Liver (tissue), 9 donors: ENCODE results near the gene RTN4RL2. TPM values are rescaled to one million over a fixed set of nuclear protein-coding genes. Genes with fewer than 3 reads are reported as not detected.

Experiments used
- DNase-seq: peaks from one replicate; pipeline ENCODE4 v3.0.0-alpha.2; 2017; ENCODE audit warnings: low spot score
- H3K27ac ChIP-seq, 2 donors: one replicate each; pipeline ENCODE4 v1.7.0; 2013; ENCODE audit warnings: inconsistent platforms in 2 of 2, low read length in 2 of 2, control low read depth in 1 of 2, low read depth in 1 of 2, mild to moderate bottlenecking in 1 of 2
- H3K27me3 ChIP-seq, 4 donors: one replicate each; pipeline versions ENCODE4 v1.6.1 to v1.7.0; 2013; ENCODE audit warnings: low read length in 3 of 4, inconsistent platforms in 1 of 4, mild to moderate bottlenecking in 1 of 4, moderate library complexity in 1 of 4; ENCODE audit not compliant: control insufficient read depth in 4 of 4, insufficient read depth in 4 of 4
- H3K36me3 ChIP-seq, 4 donors: one replicate each; pipeline versions ENCODE4 v1.6.1 to v1.7.0; 2013; ENCODE audit warnings: low read length in 3 of 4, mild to moderate bottlenecking in 3 of 4, low read depth in 1 of 4, moderate library complexity in 1 of 4; ENCODE audit not compliant: control insufficient read depth in 4 of 4, insufficient read depth in 3 of 4
- H3K4me1 ChIP-seq, 4 donors: one replicate each; pipeline versions ENCODE4 v1.6.1 to v1.7.0; 2013; ENCODE audit warnings: low read length in 3 of 4, mild to moderate bottlenecking in 3 of 4, moderate library complexity in 1 of 4; ENCODE audit not compliant: control insufficient read depth in 4 of 4, insufficient read depth in 4 of 4
- H3K4me3 ChIP-seq, 3 donors: one replicate each; pipeline versions ENCODE4 v1.6.1 to v1.7.0; 2013; ENCODE audit warnings: low read length in 3 of 3, control low read depth in 1 of 3, low read depth in 1 of 3, mild to moderate bottlenecking in 1 of 3
- H3K9ac ChIP-seq, 2 donors: one replicate each; pipeline ENCODE4 v1.7.0; 2013; ENCODE audit warnings: low read length in 2 of 2, mild to moderate bottlenecking in 2 of 2, moderate library complexity in 2 of 2, control low read depth in 1 of 2, low read depth in 1 of 2
- H3K9me3 ChIP-seq, 4 donors: one replicate each; pipeline versions ENCODE4 v1.6.1 to v1.7.0; 2013; ENCODE audit warnings: low read length in 3 of 4; ENCODE audit not compliant: control insufficient read depth in 4 of 4
- ATF3 ChIP-seq: IDR thresholded peaks from 2 replicates; pipeline ENCODE4 v1.6.1; 2016; ENCODE audit warnings: antibody characterized with exemption
- CTCF ChIP-seq: fragments of 150-350 bp; IDR thresholded peaks from 2 replicates; pipeline ENCODE4 v1.5.1; 2017; ENCODE audit warnings: improper control_type of control experiment, low read depth, low read length; ENCODE audit not compliant: missing input control
- EGR1 ChIP-seq, 2 donors: IDR thresholded peaks; 2 replicates each; pipeline ENCODE4 v1.6.1; 2016 to 2018; ENCODE audit warnings: antibody characterized with exemption in 2 of 2, low read depth in 2 of 2
- FOXA1 ChIP-seq: IDR thresholded peaks from 2 replicates; pipeline ENCODE4 v1.6.1; 2016; ENCODE audit warnings: antibody characterized with exemption
- FOXA2 ChIP-seq: IDR thresholded peaks from 2 replicates; pipeline ENCODE4 v1.6.1; 2016; ENCODE audit warnings: antibody characterized with exemption
- GABPA ChIP-seq, 2 donors: IDR thresholded peaks in 1 of 2; conservative IDR thresholded peaks in 1 of 2; 2 replicates each; pipeline ENCODE4 v1.6.1; 2016; ENCODE audit warnings: antibody characterized with exemption in 2 of 2, mild to moderate bottlenecking in 1 of 2, moderate library complexity in 1 of 2
- HNF4A ChIP-seq, 2 donors: conservative IDR thresholded peaks; 2 replicates each; pipeline ENCODE4 v1.6.1; 2016; ENCODE audit warnings: antibody characterized with exemption in 2 of 2, mild to moderate bottlenecking in 2 of 2
- HNF4G ChIP-seq: IDR thresholded peaks from 2 replicates; pipeline ENCODE4 v1.6.1; 2016; ENCODE audit warnings: antibody characterized with exemption
- JUND ChIP-seq, 2 donors: IDR thresholded peaks; 2 replicates each; pipeline ENCODE4 v1.6.1; 2016; ENCODE audit warnings: antibody characterized with exemption in 2 of 2
- MAX ChIP-seq: IDR thresholded peaks from 2 replicates; pipeline ENCODE4 v1.6.1; 2016; ENCODE audit warnings: antibody characterized with exemption
- NR2F2 ChIP-seq: IDR thresholded peaks from 2 replicates; pipeline ENCODE4 v1.6.1; 2016; ENCODE audit warnings: antibody characterized with exemption
- RAD21 ChIP-seq, 2 donors: IDR thresholded peaks; 2 replicates each; pipeline ENCODE4 v1.6.1; 2016; ENCODE audit warnings: antibody characterized with exemption in 2 of 2, mild to moderate bottlenecking in 2 of 2
- REST ChIP-seq: IDR thresholded peaks from 2 replicates; pipeline ENCODE4 v1.6.1; 2016; ENCODE audit warnings: antibody characterized with exemption, mild to moderate bottlenecking
- RXRA ChIP-seq, 2 donors: IDR thresholded peaks; 2 replicates each; pipeline ENCODE4 v1.6.1; 2017 to 2018; ENCODE audit warnings: antibody characterized with exemption in 2 of 2, mild to moderate bottlenecking in 1 of 2
- SP1 ChIP-seq: IDR thresholded peaks from 2 replicates; pipeline ENCODE4 v1.6.1; 2018; ENCODE audit warnings: antibody characterized with exemption, mild to moderate bottlenecking
- TAF1 ChIP-seq: conservative IDR thresholded peaks from 2 replicates; pipeline ENCODE4 v1.6.1; 2016; ENCODE audit warnings: antibody characterized with exemption, mild to moderate bottlenecking
- YY1 ChIP-seq: IDR thresholded peaks from 2 replicates; pipeline ENCODE4 v1.6.1; 2016; ENCODE audit warnings: antibody characterized with exemption, mild to moderate bottlenecking
- ZBTB33 ChIP-seq: IDR thresholded peaks from 2 replicates; pipeline ENCODE4 v1.6.1; 2016; ENCODE audit warnings: antibody characterized with exemption
- WGBS: extraction: QIAGEN DNeasy Blood & Tissue Kit; methylation state at CpG from one replicate; pipeline ENCODE4 v1.1.7; 2013; 5-methylcytosine and 5-hydroxymethylcytosine counted together
- polyA plus RNA-seq, 2 donors: library from polyadenylated mRNA; stranded (reverse) in 1 of 2; unstranded in 1 of 2; fragments of 200-250 nt in 1 of 2; fragments of >200 nt in 1 of 2; fragmentation: Nextera tagmentation in 1 of 2; extraction: Ambion mirVana in 1 of 2; gene quantifications; one replicate each; pipeline versions ENCODE4 v1.2.1 to v1.2.3, GENCODE V29; 2013 to 2015
- total RNA-seq, 2 donors: library from RNA; depleted of rRNA; stranded (reverse); fragments of >200 nt; gene quantifications; one replicate each; pipeline ENCODE4 v1.2.3, GENCODE V29; 2014
- donor health status: healthy.
- donor health status: healthy.
- donor health status: healthy.
- donor health status: healthy.
- donor health status: healthy.

RTN4RL2 gene
- total and polyA plus RNA-seq, 4 donors = 0.75 to 18.1 (median 3.2) TPM

GRCh38 chr11:57490456-57491248 lies 30.3 kb downstream of the RTN4RL2 start:
- Histone ChIP-seq H3K4me1 (peaks cover 5 to 20% (median 13%) of the 10 kb centered on the region in 4 donors), H3K36me3 (peaks cover 15 to 56% (median 52%) of the 10 kb centered on the region in 4 donors), H3K9ac (no peak overlapping the region), H3K27me3 (no peaks in the 10 kb centered on the region), H3K27ac (no peak overlapping the region), H3K9me3 (no peaks in the 10 kb centered on the region), H3K4me3 (no peak overlapping the region)
- DNase-seq = no peak
- TF ChIP-seq YY1 (no peak), JUND (IDR thresholded peaks at IDR 0.05) (no peak), FOXA1 (no peak), REST (no peak), SP1 (no peak), RAD21 (IDR thresholded peaks at IDR 0.05) (no peak), ATF3 (no peak), MAX (no peak), ZBTB33 (no peak), NR2F2 (no peak), RXRA (IDR thresholded peaks at IDR 0.05) (no peak), TAF1 (no peak), HNF4A (conservative IDR thresholded peaks at IDR 0.05) (no peak), EGR1 (IDR thresholded peaks at IDR 0.05; ENCODE audit: low read depth in 2 of 2) (no peak), CTCF (no peak), HNF4G (no peak), FOXA2 (no peak), GABPA (IDR thresholded peaks at IDR 0.05 in 1 of 2, conservative IDR thresholded peaks at IDR 0.05 in 1 of 2) (no peak)
- 92% methylated on average over 9 of the region's 9 CpGs for WGBS
